GM23338 (cell line): ENCODE measurements around the gene SGSH. TPM values are rescaled to one million over a fixed set of nuclear protein-coding genes. Genes with fewer than 3 reads are reported as not detected.

Experiments
- JUNB ChIP-seq: IDR thresholded peaks from one replicate; pipeline ENCODE4 v1.6.1; 2016; ENCODE audit warnings: antibody characterized with exemption; ENCODE audit not compliant: unreplicated experiment
- polyA plus RNA-seq: library from polyadenylated mRNA; unstranded; fragments of >200 nt; fragmentation: Nextera tagmentation; extraction: Ambion mirVana; gene quantifications from 2 replicates; pipeline ENCODE4 v1.2.1, GENCODE V29; 2016
- total RNA-seq: library from RNA; depleted of rRNA; stranded (reverse); fragments of >200 nt; shearing (Covaris generic); gene quantifications from 2 replicates; pipeline ENCODE4 v1.2.3, GENCODE V29; 2014
- TF ChIP-seq, protein P1 (sequence below): IDR thresholded peaks from one replicate; pipeline ENCODE4 v1.6.1; 2018; ENCODE audit warnings: antibody characterized with exemption; ENCODE audit not compliant: unreplicated experiment
- TF ChIP-seq, protein P2 (sequence below): fragments of 250-450 bp; sonication (Bioruptor Pico); IDR thresholded peaks from 2 replicates; pipeline ENCODE4 v1.5.0; 2020; ENCODE audit warnings: mild to moderate bottlenecking, moderate library complexity
- TF ChIP-seq, protein P3 (sequence below): IDR thresholded peaks from 2 replicates; pipeline ENCODE4 v1.6.1; 2016; ENCODE audit warnings: antibody characterized with exemption

SGSH gene
- total and polyA plus RNA-seq, 2 experiments from 2014 or later: 9.6 to 17.5 TPM

DNA sequence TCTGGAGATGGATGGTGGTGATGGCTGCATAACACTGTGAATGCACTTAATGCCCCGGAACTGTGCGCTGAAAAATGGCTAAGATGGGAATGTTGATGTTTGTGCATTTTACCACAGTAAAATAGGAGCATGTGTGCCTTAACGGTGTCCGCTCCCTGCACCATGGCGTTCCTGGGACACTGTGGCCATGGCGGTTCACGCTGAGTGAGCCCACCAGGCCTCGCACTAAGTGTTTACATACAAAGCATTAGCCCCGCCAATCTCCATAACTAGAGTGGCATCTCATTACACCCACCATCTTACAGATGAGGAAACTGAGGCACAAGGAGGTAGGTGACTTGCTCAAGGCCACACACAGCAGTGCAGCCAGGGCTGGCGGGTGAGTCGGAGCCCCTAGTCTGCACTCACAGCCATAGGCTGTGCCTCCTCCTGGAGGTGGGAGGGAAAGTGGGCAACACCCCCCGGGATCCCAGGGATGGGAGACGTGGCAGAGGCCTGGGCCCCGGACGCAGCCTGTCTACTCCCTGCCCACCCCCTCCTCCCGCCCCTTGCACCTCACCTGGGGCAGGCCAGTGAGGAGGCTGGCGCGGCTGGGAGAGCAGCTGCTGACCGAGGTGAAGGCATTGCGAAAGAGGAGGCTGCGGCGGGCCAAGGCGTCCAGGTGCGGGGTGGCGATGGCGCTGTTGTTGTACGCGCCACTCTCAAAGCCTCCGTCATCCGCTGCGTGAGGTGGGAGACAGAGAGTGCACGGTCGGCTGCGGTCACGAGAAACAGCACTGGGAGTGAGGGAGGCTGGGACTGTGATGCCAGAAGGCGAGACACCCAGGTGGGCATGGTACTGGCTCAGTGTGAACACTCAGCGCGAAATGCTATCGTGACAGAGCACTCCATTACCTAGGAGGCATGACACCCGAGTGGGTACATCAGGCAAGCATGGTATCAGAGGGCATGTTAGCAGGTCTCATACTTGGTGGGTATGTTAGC is 3.4 kb downstream of the SGSH start (continued):
- TF ChIP-seq, protein P1, sequence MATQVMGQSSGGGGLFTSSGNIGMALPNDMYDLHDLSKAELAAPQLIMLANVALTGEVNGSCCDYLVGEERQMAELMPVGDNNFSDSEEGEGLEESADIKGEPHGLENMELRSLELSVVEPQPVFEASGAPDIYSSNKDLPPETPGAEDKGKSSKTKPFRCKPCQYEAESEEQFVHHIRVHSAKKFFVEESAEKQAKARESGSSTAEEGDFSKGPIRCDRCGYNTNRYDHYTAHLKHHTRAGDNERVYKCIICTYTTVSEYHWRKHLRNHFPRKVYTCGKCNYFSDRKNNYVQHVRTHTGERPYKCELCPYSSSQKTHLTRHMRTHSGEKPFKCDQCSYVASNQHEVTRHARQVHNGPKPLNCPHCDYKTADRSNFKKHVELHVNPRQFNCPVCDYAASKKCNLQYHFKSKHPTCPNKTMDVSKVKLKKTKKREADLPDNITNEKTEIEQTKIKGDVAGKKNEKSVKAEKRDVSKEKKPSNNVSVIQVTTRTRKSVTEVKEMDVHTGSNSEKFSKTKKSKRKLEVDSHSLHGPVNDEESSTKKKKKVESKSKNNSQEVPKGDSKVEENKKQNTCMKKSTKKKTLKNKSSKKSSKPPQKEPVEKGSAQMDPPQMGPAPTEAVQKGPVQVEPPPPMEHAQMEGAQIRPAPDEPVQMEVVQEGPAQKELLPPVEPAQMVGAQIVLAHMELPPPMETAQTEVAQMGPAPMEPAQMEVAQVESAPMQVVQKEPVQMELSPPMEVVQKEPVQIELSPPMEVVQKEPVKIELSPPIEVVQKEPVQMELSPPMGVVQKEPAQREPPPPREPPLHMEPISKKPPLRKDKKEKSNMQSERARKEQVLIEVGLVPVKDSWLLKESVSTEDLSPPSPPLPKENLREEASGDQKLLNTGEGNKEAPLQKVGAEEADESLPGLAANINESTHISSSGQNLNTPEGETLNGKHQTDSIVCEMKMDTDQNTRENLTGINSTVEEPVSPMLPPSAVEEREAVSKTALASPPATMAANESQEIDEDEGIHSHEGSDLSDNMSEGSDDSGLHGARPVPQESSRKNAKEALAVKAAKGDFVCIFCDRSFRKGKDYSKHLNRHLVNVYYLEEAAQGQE: no peak
- TF ChIP-seq, protein P2, sequence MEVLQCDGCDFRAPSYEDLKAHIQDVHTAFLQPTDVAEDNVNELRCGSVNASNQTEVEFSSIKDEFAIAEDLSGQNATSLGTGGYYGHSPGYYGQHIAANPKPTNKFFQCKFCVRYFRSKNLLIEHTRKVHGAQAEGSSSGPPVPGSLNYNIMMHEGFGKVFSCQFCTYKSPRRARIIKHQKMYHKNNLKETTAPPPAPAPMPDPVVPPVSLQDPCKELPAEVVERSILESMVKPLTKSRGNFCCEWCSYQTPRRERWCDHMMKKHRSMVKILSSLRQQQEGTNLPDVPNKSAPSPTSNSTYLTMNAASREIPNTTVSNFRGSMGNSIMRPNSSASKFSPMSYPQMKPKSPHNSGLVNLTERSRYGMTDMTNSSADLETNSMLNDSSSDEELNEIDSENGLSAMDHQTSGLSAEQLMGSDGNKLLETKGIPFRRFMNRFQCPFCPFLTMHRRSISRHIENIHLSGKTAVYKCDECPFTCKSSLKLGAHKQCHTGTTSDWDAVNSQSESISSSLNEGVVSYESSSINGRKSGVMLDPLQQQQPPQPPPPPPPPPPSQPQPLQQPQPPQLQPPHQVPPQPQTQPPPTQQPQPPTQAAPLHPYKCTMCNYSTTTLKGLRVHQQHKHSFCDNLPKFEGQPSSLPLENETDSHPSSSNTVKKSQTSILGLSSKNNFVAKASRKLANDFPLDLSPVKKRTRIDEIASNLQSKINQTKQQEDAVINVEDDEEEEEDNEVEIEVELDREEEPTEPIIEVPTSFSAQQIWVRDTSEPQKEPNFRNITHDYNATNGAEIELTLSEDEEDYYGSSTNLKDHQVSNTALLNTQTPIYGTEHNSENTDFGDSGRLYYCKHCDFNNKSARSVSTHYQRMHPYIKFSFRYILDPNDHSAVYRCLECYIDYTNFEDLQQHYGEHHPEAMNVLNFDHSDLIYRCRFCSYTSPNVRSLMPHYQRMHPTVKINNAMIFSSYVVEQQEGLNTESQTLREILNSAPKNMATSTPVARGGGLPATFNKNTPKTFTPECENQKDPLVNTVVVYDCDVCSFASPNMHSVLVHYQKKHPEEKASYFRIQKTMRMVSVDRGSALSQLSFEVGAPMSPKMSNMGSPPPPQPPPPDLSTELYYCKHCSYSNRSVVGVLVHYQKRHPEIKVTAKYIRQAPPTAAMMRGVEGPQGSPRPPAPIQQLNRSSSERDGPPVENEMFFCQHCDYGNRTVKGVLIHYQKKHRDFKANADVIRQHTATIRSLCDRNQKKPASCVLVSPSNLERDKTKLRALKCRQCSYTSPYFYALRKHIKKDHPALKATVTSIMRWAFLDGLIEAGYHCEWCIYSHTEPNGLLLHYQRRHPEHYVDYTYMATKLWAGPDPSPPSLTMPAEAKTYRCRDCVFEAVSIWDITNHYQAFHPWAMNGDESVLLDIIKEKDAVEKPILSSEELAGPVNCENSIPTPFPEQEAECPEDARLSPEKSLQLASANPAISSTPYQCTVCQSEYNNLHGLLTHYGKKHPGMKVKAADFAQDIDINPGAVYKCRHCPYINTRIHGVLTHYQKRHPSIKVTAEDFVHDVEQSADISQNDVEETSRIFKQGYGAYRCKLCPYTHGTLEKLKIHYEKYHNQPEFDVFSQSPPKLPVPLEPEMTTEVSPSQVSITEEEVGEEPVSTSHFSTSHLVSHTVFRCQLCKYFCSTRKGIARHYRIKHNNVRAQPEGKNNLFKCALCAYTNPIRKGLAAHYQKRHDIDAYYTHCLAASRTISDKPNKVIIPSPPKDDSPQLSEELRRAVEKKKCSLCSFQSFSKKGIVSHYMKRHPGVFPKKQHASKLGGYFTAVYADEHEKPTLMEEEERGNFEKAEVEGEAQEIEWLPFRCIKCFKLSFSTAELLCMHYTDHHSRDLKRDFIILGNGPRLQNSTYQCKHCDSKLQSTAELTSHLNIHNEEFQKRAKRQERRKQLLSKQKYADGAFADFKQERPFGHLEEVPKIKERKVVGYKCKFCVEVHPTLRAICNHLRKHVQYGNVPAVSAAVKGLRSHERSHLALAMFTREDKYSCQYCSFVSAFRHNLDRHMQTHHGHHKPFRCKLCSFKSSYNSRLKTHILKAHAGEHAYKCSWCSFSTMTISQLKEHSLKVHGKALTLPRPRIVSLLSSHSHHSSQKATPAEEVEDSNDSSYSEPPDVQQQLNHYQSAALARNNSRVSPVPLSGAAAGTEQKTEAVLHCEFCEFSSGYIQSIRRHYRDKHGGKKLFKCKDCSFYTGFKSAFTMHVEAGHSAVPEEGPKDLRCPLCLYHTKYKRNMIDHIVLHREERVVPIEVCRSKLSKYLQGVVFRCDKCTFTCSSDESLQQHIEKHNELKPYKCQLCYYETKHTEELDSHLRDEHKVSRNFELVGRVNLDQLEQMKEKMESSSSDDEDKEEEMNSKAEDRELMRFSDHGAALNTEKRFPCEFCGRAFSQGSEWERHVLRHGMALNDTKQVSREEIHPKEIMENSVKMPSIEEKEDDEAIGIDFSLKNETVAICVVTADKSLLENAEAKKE (CRISPR knock-in tag): no peak
- no peak for TF ChIP-seq JUNB
- TF ChIP-seq, protein P3, sequence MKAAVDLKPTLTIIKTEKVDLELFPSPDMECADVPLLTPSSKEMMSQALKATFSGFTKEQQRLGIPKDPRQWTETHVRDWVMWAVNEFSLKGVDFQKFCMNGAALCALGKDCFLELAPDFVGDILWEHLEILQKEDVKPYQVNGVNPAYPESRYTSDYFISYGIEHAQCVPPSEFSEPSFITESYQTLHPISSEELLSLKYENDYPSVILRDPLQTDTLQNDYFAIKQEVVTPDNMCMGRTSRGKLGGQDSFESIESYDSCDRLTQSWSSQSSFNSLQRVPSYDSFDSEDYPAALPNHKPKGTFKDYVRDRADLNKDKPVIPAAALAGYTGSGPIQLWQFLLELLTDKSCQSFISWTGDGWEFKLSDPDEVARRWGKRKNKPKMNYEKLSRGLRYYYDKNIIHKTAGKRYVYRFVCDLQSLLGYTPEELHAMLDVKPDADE: no peak
